ENCODE measurements around the gene GARNL3. TPM values are rescaled to one million over a fixed set of nuclear protein-coding genes. Genes with fewer than 3 reads are reported as not detected.

GARNL3 gene
- total RNA-seq, 2 experiments from 2014 or later: 16.1 to 17.2 TPM

- Histone ChIP-seq H3K36me3 (ENCODE audit: insufficient read depth, low read length) (no peaks in the 10 kb centered on the region), H3K4me3 (ENCODE audit: low read depth, low read length, poor library complexity, severe bottlenecking) (no peak overlapping the region), H3K9me2 (ENCODE audit: insufficient read depth, low read length) (no peaks in the 10 kb centered on the region), H3K9me3 (ENCODE audit: low read length) (no peaks in the 10 kb centered on the region), H3K4me2 (ENCODE audit: low read length) (peak overlapping the region; percentile 55), H3K79me2 (ENCODE audit: insufficient read depth, low read depth, low read length) (no peaks in the 10 kb centered on the region), H3K27ac (ENCODE audit: low read depth, low read length, poor library complexity, severe bottlenecking) (peak overlapping the region; percentile 56), H4K20me1 (ENCODE audit: insufficient read depth, low read length) (no peaks in the 10 kb centered on the region), H3K4me1 (ENCODE audit: insufficient read depth, low read length, poor library complexity, severe bottlenecking) (peaks cover 59% of the 10 kb centered on the region), H2AFZ (ENCODE audit: low read length) (peak overlapping the region; percentile 43; the same call in 1 of the 2 replicates)
- POLR2A ChIA-PET: interaction anchor here (0.8 to 1.6 kb wide), 2 partner anchors 41 to 144 kb away, joined by 3 to 4 read pairs; no protein-coding TSS in a partner anchor
- TF ChIP-seq EZH2phosphoT487 (IDR thresholded peaks at IDR 0.05; ENCODE audit: borderline replicate concordance, low read depth, low read length): no peak
- no peak for TF ChIP-seq CTCF (conservative IDR thresholded peaks at IDR 0.05; ENCODE audit: low read length)
- BruUV-seq (replicated peaks): no TSS peak
- intact Hi-C loops (cut with micrococcal nuclease; ENCODE audit: unreplicated experiment): loop anchor here (10.0 kb wide), 1 partner anchor 117 kb away; the partner anchor contains the start of gene SLC2A8
- CTCF ChIA-PET (ENCODE audit: unreplicated experiment): no interaction called here
- DNase-seq (ENCODE audit: low spot score): no peak
These were observed 13.2 kb downstream of the GARNL3 start for GRCh38 chr9:127277770-127278169.

- intact Hi-C loops (cut with micrococcal nuclease; ENCODE audit: unreplicated experiment): loop anchor here (10.0 kb wide), 1 partner anchor 116 kb away; the partner anchor contains the start of gene SLC2A8
- no peak for TF ChIP-seq CTCF (conservative IDR thresholded peaks at IDR 0.05; ENCODE audit: low read length)
- TF ChIP-seq EZH2phosphoT487 (IDR thresholded peaks at IDR 0.05; ENCODE audit: borderline replicate concordance, low read depth, low read length): no peak
- Histone ChIP-seq H3K79me2 (ENCODE audit: insufficient read depth, low read depth, low read length) (no peaks in the 10 kb centered on the region), H3K9me3 (ENCODE audit: low read length) (no peaks in the 10 kb centered on the region), H4K20me1 (ENCODE audit: insufficient read depth, low read length) (no peaks in the 10 kb centered on the region), H3K4me3 (ENCODE audit: low read depth, low read length, poor library complexity, severe bottlenecking) (no peak overlapping the region), H3K36me3 (ENCODE audit: insufficient read depth, low read length) (no peaks in the 10 kb centered on the region), H3K4me2 (ENCODE audit: low read length) (peak overlapping the region; percentile 22), H2AFZ (ENCODE audit: low read length) (no peak overlapping the region), H3K4me1 (ENCODE audit: insufficient read depth, low read length, poor library complexity, severe bottlenecking) (peaks cover 59% of the 10 kb centered on the region), H3K9me2 (ENCODE audit: insufficient read depth, low read length) (no peaks in the 10 kb centered on the region), H3K27ac (ENCODE audit: low read depth, low read length, poor library complexity, severe bottlenecking) (no peak overlapping the region)
- CTCF ChIA-PET (ENCODE audit: unreplicated experiment): no interaction called here
- DNase-seq (ENCODE audit: low spot score): no peak
- no TSS peak for BruUV-seq (replicated peaks)
- POLR2A ChIA-PET: interaction anchor here (1.6 kb wide), 1 partner anchor 41 kb away, joined by 4 read pairs; no protein-coding TSS in a partner anchor
These were observed 13.8 kb downstream of the GARNL3 start for GRCh38 chr9:127278372-127278771.

GRCh38 chr9:127279717-127280285 is 15.2 kb downstream of the GARNL3 start:
- Histone ChIP-seq H3K4me3 (ENCODE audit: low read depth, low read length, poor library complexity, severe bottlenecking) (no peak overlapping the region), H3K4me2 (ENCODE audit: low read length) (peak overlapping the region; percentile 29; the same call in 1 of the 2 replicates), H3K4me1 (ENCODE audit: insufficient read depth, low read length, poor library complexity, severe bottlenecking) (peaks cover 59% of the 10 kb centered on the region), H3K36me3 (ENCODE audit: insufficient read depth, low read length) (no peaks in the 10 kb centered on the region), H3K9me3 (ENCODE audit: low read length) (no peaks in the 10 kb centered on the region), H3K9me2 (ENCODE audit: insufficient read depth, low read length) (no peaks in the 10 kb centered on the region), H4K20me1 (ENCODE audit: insufficient read depth, low read length) (no peaks in the 10 kb centered on the region), H2AFZ (ENCODE audit: low read length) (no peak overlapping the region), H3K27ac (ENCODE audit: low read depth, low read length, poor library complexity, severe bottlenecking) (no peak overlapping the region), H3K79me2 (ENCODE audit: insufficient read depth, low read depth, low read length) (no peaks in the 10 kb centered on the region)
- DNase-seq (ENCODE audit: low spot score): no peak
- CTCF ChIA-PET (ENCODE audit: unreplicated experiment): no interaction called here
- BruUV-seq (replicated peaks): no TSS peak
- intact Hi-C loops (cut with micrococcal nuclease; ENCODE audit: unreplicated experiment): loop anchor here (10.0 kb wide), 1 partner anchor 115 kb away; the partner anchor contains the start of gene SLC2A8
- no peak for TF ChIP-seq EZH2phosphoT487 (IDR thresholded peaks at IDR 0.05; ENCODE audit: borderline replicate concordance, low read depth, low read length)
- no peak for TF ChIP-seq CTCF (conservative IDR thresholded peaks at IDR 0.05; ENCODE audit: low read length)
- POLR2A ChIA-PET: interaction anchor here (0.6 to 1.0 kb wide), 2 partner anchors 35 to 176 kb away, joined by 3 to 6 read pairs; no protein-coding TSS in a partner anchor

Data from OCI-LY7 (cell line).